Activated CD8-positive, alpha-beta T cell treated with anti-CD3 and anti-CD28 coated beads for 36 hours (primary cell): Measurements from ENCODE around the gene DNAJC18. TPM values are rescaled to one million over a fixed set of nuclear protein-coding genes. Genes with fewer than 3 reads are reported as not detected.
A peak's percentile ranks its signal among the peaks of the same experiment; 100 is the strongest.

Experiments
- ATAC-seq: fragments of 200-7000 bp; cut with Tn5 transposase; one replicate; pipeline ENCODE4 v1.10.0; 2021; ENCODE audit warnings: mild to moderate bottlenecking, moderate library complexity
- CTCF ChIA-PET: fragments of 350-600 bp; sonication (Branson Sonifier 250); formaldehyde crosslinking; loops from one replicate; lab custom pipeline; 2021; ENCODE audit warnings: antibody characterized with exemption; lab: Charles Lee
- POLR2A ChIA-PET: fragments of 350-600 bp; sonication (Branson Sonifier 250); formaldehyde crosslinking; loops from one replicate; lab custom pipeline; 2021; ENCODE audit warnings: antibody characterized with exemption; lab: Charles Lee
- DNase-seq: peaks from one replicate; pipeline ENCODE4 v3.0.0-alpha.2; 2020
- H3K27ac Mint-ChIP-seq: one replicate; pipeline ENCODE4 v1.8.0; 2021; ENCODE audit warnings: mild to moderate bottlenecking, mixed read lengths
- H3K27me3 Mint-ChIP-seq: one replicate; pipeline ENCODE4 v1.8.0; 2021; ENCODE audit warnings: mixed read lengths
- H3K36me3 Mint-ChIP-seq: one replicate; pipeline ENCODE4 v1.8.0; 2021; ENCODE audit warnings: low read depth, mixed read lengths
- H3K4me1 Mint-ChIP-seq: one replicate; pipeline ENCODE4 v1.8.0; 2021; ENCODE audit warnings: low read depth, mixed read lengths
- H3K4me3 Mint-ChIP-seq: one replicate; pipeline ENCODE4 v1.8.0; 2021; ENCODE audit warnings: mild to moderate bottlenecking, moderate library complexity, mixed read lengths
- H3K9me3 Mint-ChIP-seq: one replicate; pipeline ENCODE4 v1.8.0; 2021; ENCODE audit warnings: mixed read lengths
- intact Hi-C: fragments of 100-400 bp; cut with micrococcal nuclease; formaldehyde crosslinking; loops from one replicate; pipeline ENCODE4 v1.10.0; 2022
- total RNA-seq, 2 experiments: library from RNA; stranded (reverse); gene quantifications; one replicate each; pipeline ENCODE4 v1.2.3, GENCODE V29; 2021
- TF ChIP-seq, protein P1 (sequence below): fragments of 200-600 bp; IDR thresholded peaks from one replicate; pipeline ENCODE4 v1.8.0; 2022; ENCODE audit warnings: antibody characterized with exemption, mild to moderate bottlenecking

DNAJC18 gene
- total RNA-seq, 2 experiments from 2014 or later, result 24.9 to 27.5 TPM

DNA sequence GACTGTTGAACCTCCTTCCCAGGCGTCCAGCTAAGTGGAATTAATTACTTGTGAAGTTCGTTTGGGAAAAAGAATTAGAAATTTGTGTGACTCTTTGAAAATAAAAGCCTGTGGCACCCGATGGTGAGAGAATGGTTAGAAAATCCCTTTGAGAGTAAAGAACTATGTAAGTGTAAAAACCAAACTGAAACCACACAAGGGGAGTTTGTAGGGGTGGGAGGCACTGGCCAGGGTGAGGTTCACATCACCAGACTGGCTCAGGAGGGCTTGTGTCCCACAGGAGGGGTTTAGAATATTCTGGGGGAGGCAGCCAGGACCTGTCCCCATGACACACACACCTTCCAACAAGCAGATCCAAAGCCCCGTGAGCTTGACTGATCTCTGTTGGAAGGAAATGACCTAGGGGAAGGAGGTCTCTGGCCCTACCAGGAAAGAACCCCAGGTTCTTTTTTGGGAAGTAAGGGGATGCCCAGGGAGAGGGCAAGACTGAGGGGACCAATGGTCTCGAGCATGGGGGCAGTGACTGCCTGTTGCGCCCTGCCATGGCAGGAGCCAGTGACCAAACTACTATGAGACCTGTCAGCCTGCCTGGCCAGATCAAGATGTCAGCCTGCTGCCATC, 39.7 kb downstream of the DNAJC18 start:
- POLR2A ChIA-PET, result interaction anchor here (1.4 kb wide), 1 partner anchor 57 kb away, joined by 3 read pairs; the partner anchor contains the start of gene PAIP2
- H3K4me1 Mint-ChIP-seq, result peaks cover 33% of the 10 kb centered on the region

DNA sequence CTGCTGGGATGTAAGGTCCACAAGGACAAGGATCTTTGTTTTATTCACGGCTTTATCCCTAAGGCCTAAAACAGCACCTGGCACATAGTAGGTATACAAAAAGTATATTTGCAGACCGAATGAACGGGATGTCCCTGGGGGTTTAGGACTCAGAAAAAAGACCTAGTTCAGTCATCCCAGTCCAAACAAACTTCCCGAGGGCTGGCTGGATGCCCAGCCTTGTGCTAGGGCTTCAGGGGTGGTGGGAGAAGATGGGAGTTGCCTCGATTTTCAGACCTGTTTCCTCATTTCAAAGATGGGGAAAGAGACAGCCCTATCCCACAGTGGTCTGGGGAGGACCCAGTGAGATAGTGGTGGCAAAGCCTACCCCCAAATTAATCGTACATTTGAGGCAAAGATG, 41.4 kb downstream of the DNAJC18 start:
- TF ChIP-seq, protein P1, sequence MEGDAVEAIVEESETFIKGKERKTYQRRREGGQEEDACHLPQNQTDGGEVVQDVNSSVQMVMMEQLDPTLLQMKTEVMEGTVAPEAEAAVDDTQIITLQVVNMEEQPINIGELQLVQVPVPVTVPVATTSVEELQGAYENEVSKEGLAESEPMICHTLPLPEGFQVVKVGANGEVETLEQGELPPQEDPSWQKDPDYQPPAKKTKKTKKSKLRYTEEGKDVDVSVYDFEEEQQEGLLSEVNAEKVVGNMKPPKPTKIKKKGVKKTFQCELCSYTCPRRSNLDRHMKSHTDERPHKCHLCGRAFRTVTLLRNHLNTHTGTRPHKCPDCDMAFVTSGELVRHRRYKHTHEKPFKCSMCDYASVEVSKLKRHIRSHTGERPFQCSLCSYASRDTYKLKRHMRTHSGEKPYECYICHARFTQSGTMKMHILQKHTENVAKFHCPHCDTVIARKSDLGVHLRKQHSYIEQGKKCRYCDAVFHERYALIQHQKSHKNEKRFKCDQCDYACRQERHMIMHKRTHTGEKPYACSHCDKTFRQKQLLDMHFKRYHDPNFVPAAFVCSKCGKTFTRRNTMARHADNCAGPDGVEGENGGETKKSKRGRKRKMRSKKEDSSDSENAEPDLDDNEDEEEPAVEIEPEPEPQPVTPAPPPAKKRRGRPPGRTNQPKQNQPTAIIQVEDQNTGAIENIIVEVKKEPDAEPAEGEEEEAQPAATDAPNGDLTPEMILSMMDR, result no peak
- intact Hi-C loops, result no loop called here
- DNase-seq, result no peak
- CTCF ChIA-PET, result no interaction called here
- Mint-ChIP-seq H3K36me3 (peaks cover 22% of the 10 kb centered on the region), H3K9me3 (no peaks in the 10 kb centered on the region), H3K27me3 (no peaks in the 10 kb centered on the region), H3K27ac (no peak overlapping the region), H3K4me3 (no peak overlapping the region), H3K4me1 (peaks cover 23% of the 10 kb centered on the region)
- ATAC-seq, result no peak
- POLR2A ChIA-PET, result no interaction called here

More for the DNA sequence above, 39.7 kb downstream of the DNAJC18 start:
- intact Hi-C loops, result no loop called here
- TF ChIP-seq, protein P1, result no peak
- no peaks in the 10 kb centered on the region for H3K9me3 Mint-ChIP-seq
- peaks cover 13% of the 10 kb centered on the region for H3K36me3 Mint-ChIP-seq
- DNase-seq (peak; percentile 57), ATAC-seq (peak; percentile 8)
- peak overlapping the region; percentile 55 for H3K27ac Mint-ChIP-seq
- no peaks in the 10 kb centered on the region for H3K27me3 Mint-ChIP-seq
- CTCF ChIA-PET, result no interaction called here
- peak overlapping the region; percentile 22 for H3K4me3 Mint-ChIP-seq

DNA sequence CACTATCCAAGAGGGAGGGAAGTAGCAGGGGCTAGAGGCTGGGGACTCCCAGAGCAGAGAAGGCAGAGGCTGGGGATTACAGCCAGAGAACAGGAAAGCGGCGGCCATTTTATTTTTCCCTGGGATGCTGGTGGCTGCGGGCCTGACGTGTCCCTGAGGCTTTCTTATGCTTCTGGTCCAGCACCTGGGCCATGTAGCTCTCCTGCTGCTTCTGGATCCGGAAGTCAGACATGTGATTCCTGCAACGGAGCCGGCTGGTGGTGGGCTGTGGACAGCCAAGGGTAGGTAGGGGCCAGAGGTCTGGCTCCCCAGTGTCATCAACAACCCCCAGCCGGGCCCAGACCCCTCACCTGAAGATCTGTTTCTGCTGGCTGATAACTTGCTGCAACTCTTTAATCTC, 42.6 kb downstream of the DNAJC18 start:
- CTCF ChIA-PET, result no interaction called here
- Mint-ChIP-seq H3K27ac (no peak overlapping the region), H3K4me1 (peaks cover 18% of the 10 kb centered on the region), H3K27me3 (no peaks in the 10 kb centered on the region), H3K9me3 (no peaks in the 10 kb centered on the region), H3K4me3 (no peak overlapping the region), H3K36me3 (peaks cover 24% of the 10 kb centered on the region)
- no peak for ATAC-seq
- DNase-seq, result no peak
- TF ChIP-seq, protein P1, result no peak
- intact Hi-C loops, result no loop called here
- POLR2A ChIA-PET, result interaction anchor here (1.0 to 1.1 kb wide), 4 partner anchors 10 to 85 kb away, joined by 3 read pairs; no protein-coding TSS in a partner anchor

DNA sequence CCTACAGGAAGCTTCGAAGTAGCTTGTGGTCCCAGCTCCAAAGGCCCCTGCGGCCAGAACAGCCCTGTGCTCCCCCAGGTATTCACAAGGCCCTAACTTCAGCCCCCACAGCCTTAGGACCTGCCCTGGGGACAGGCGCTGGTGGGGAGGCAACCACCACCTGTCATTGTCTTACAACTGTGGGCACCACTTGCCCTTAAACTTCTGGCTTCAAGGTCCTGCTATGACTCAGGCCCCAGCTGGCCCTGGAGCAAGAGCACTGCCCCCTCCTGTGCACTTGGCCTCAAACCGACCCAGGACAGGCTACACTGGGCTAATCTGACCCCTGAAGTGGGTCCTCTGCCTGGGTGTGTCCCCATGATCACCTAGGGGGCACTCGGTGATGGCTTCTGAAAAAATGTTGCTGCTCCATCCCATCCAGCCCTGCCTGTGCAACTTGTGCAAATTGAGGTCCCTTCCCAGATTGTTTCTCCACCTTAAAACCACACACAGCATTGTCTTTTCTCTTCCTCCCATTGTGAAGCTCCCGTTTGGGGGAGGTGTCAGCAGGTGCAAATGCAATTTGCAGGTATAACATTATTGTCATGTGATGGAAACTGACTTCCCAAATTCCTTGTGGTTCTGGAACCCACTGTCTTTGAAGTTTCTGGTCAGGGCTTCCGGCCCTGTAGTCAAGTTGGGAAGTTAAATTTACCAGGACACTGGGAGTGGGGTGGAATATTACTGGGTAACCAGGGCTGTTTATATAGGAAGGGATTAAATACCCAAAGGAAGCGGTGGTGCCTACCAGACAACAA, 43.3 kb downstream of the DNAJC18 start:
- H3K27ac Mint-ChIP-seq, result no peak overlapping the region
- DNase-seq, result no peak
- no peaks in the 10 kb centered on the region for H3K27me3 Mint-ChIP-seq
- H3K9me3 Mint-ChIP-seq, result no peaks in the 10 kb centered on the region
- CTCF ChIA-PET, result interaction anchor here (1.1 to 1.8 kb wide), 2 partner anchors 54 to 120 kb away, joined by 3 to 5 read pairs; partner anchors contain the start of gene PAIP2
- intact Hi-C loops, result no loop called here
- POLR2A ChIA-PET, result interaction anchor here (1.0 to 1.9 kb wide), 7 partner anchors 11 to 99 kb away, joined by 3 to 5 read pairs (median 3); no protein-coding TSS in a partner anchor
- TF ChIP-seq, protein P1, result no peak
- no peak for ATAC-seq
- peaks cover 25% of the 10 kb centered on the region for H3K4me1 Mint-ChIP-seq
- H3K4me3 Mint-ChIP-seq, result peak overlapping the region; percentile 34
- peaks cover 29% of the 10 kb centered on the region for H3K36me3 Mint-ChIP-seq
